ENCODE results near the gene AIPL1.
A peak's percentile ranks its signal among the peaks of the same experiment; 100 is the strongest.

The AIPL1 gene

GRCh38 chr17:6465206-6466003 is 30.5 kb upstream of the AIPL1 start:
- no peak for DNase-seq

GRCh38 chr17:6464446-6465041 is 29.6 kb upstream of the AIPL1 start:
- DNase-seq: no peak

- no peak for DNase-seq
Observed at GRCh38 chr17:6463616-6464445, 28.9 kb upstream of the AIPL1 start.

GRCh38 chr17:6462692-6463091 is 27.8 kb upstream of the AIPL1 start:
- no peak for DNase-seq

- no peak for DNase-seq
Observed at GRCh38 chr17:6461792-6462524, 27.0 kb upstream of the AIPL1 start.

- no peak for DNase-seq
Observed at GRCh38 chr17:6461246-6461645, 26.3 kb upstream of the AIPL1 start.

GRCh38 chr17:6460531-6461161 is 25.7 kb upstream of the AIPL1 start:
- DNase-seq: no peak

GRCh38 chr17:6458460-6458950 is 23.6 kb upstream of the AIPL1 start:
- DNase-seq: no peak

- no peak for DNase-seq
Observed at GRCh38 chr17:6457688-6458459, 23.0 kb upstream of the AIPL1 start.

GRCh38 chr17:6456914-6457687 is 22.2 kb upstream of the AIPL1 start:
- DNase-seq: no peak

GRCh38 chr17:6456321-6456720 is 21.4 kb upstream of the AIPL1 start:
- no peak for DNase-seq

- no peak for DNase-seq
Observed at GRCh38 chr17:6455321-6455705, 20.4 kb upstream of the AIPL1 start.

- DNase-seq: no peak
Observed at GRCh38 chr17:6454495-6455320, 19.8 kb upstream of the AIPL1 start.

- no peak for DNase-seq
Observed at GRCh38 chr17:6453279-6454024, 18.5 kb upstream of the AIPL1 start.

- no peak for DNase-seq
Observed at GRCh38 chr17:6452471-6453266, 17.7 kb upstream of the AIPL1 start.

- DNase-seq: peak; percentile 47
Observed at GRCh38 chr17:6450926-6451832, 16.3 kb upstream of the AIPL1 start.

GRCh38 chr17:6449307-6449706 is 14.4 kb upstream of the AIPL1 start:
- no peak for DNase-seq

Measured in hematopoietic multipotent progenitor cell treated with erythropoietin and hydrocortisone succinate and interleukin-3 and kit ligand, for 6 days (in vitro differentiated cells).